Astrocyte (in vitro differentiated cells and primary cell): ENCODE measurements around the gene BMPER. TPM values are rescaled to one million over a fixed set of nuclear protein-coding genes. Genes with fewer than 3 reads are reported as not detected.

Source experiments
- DNase-seq: peaks from one replicate; pipeline ENCODE4 v3.0.0-alpha.2; 2010; ENCODE audit warnings: low read depth
- FAIRE-seq: peaks from 2 replicates; lab custom pipeline; 2011; peaks lifted over from hg19 to GRCh38; lab: Jason Lieb, UNC
- H2AFZ ChIP-seq: 2 replicates; pipeline ENCODE4 v1.6.0; 2012; ENCODE audit warnings: low read depth, low read length, inconsistent platforms
- H3K27ac ChIP-seq: 2 replicates; pipeline ENCODE4 v1.5.1; 2011; ENCODE audit warnings: low read depth, low read length, inconsistent platforms
- H3K27me3 ChIP-seq: 2 replicates; pipeline ENCODE4 v1.6.0; 2011; ENCODE audit warnings: low read length, inconsistent platforms; ENCODE audit not compliant: insufficient read depth
- H3K36me3 ChIP-seq: 2 replicates; pipeline ENCODE4 v1.5.1; 2011; ENCODE audit warnings: low read length, inconsistent platforms; ENCODE audit not compliant: insufficient read depth
- H3K4me1 ChIP-seq: 2 replicates; pipeline ENCODE4 v1.5.1; 2011; ENCODE audit warnings: low read length, inconsistent platforms; ENCODE audit not compliant: insufficient read depth
- H3K4me2 ChIP-seq: 2 replicates; pipeline ENCODE4 v1.6.0; 2012; ENCODE audit warnings: low read length, inconsistent platforms
- H3K4me3 ChIP-seq: 2 replicates; pipeline ENCODE4 v1.5.1; 2011; ENCODE audit warnings: low read depth, mild to moderate bottlenecking, low read length, inconsistent platforms; ENCODE audit not compliant: insufficient read depth
- H3K79me2 ChIP-seq: 2 replicates; pipeline ENCODE4 v1.6.0; 2012; ENCODE audit warnings: mild to moderate bottlenecking, low read length, inconsistent platforms; ENCODE audit not compliant: insufficient read depth
- H3K9ac ChIP-seq: 2 replicates; pipeline ENCODE4 v1.6.0; 2012; ENCODE audit warnings: mild to moderate bottlenecking, low read length, inconsistent platforms
- H3K9me3 ChIP-seq: 2 replicates; pipeline ENCODE4 v1.5.1; 2012; ENCODE audit warnings: low read depth, mild to moderate bottlenecking, low read length, inconsistent platforms; ENCODE audit not compliant: insufficient read depth
- H4K20me1 ChIP-seq: 2 replicates; pipeline ENCODE4 v1.6.0; 2012; ENCODE audit warnings: low read length, inconsistent platforms; ENCODE audit not compliant: insufficient read depth
- H3K27ac Mint-ChIP-seq: one replicate; pipeline ENCODE4 v1.8.0; 2021; ENCODE audit warnings: mild to moderate bottlenecking, mixed read lengths; ENCODE audit not compliant: unreplicated experiment
- H3K27me3 Mint-ChIP-seq: one replicate; pipeline ENCODE4 v1.8.0; 2021; ENCODE audit warnings: low read depth, mixed read lengths; ENCODE audit not compliant: unreplicated experiment
- H3K36me3 Mint-ChIP-seq: one replicate; pipeline ENCODE4 v1.8.0; 2021; ENCODE audit warnings: low read depth, mixed read lengths; ENCODE audit not compliant: unreplicated experiment
- H3K4me1 Mint-ChIP-seq: one replicate; pipeline ENCODE4 v1.8.0; 2021; ENCODE audit warnings: low read depth, mixed read lengths; ENCODE audit not compliant: unreplicated experiment
- H3K4me3 Mint-ChIP-seq: one replicate; pipeline ENCODE4 v1.8.0; 2021; ENCODE audit warnings: mild to moderate bottlenecking, moderate library complexity, mixed read lengths; ENCODE audit not compliant: unreplicated experiment
- H3K9me3 Mint-ChIP-seq: one replicate; pipeline ENCODE4 v1.8.0; 2021; ENCODE audit warnings: mild to moderate bottlenecking, mixed read lengths; ENCODE audit not compliant: unreplicated experiment
- EZH2 ChIP-seq: IDR thresholded peaks from 2 replicates; pipeline ENCODE4 v1.6.1; 2012; ENCODE audit warnings: mild to moderate bottlenecking, low read length, inconsistent platforms; ENCODE audit not compliant: insufficient read depth
- total RNA-seq: library from RNA; stranded (reverse); gene quantifications from 2 replicates; pipeline ENCODE4 v1.2.1, GENCODE V29; 2021
- TF ChIP-seq, protein P1 (sequence below): IDR thresholded peaks from 2 replicates; pipeline ENCODE4 v1.5.1; 2011; ENCODE audit warnings: low read depth, mild to moderate bottlenecking, inconsistent platforms, low read length, moderate library complexity; ENCODE audit not compliant: insufficient read depth

The BMPER gene
- total RNA-seq, 1 donor from 2014 or later, result 4.4 TPM

DNA sequence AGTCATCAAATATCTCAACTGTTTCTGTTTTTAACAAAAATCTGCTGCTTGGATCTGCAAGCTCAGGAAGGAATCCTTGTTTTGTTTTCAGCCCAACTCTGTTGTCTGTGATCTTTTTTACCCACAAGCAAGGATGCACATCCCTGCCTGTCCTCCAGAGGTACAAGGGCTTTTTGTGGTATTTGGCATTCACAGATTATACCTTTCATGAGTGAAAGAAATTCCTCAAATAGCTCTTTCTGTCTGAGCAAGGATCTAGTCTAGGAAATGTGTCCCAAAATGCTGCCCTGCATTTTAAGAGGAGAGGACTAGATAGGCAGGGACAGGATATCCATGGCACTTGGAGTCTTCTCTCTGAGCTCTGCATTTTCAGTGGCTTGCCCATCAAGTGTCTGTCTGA is 151.8 kb downstream of the BMPER start:
- Mint-ChIP-seq H3K9me3 (no peaks in the 10 kb centered on the region), H3K27ac (no peak overlapping the region), H3K4me1 (peaks cover 9% of the 10 kb centered on the region), H3K27me3 (no peaks in the 10 kb centered on the region), H3K36me3 (no peaks in the 10 kb centered on the region), H3K4me3 (no peak overlapping the region)
- H3K9me3 ChIP-seq, result no peaks in the 10 kb centered on the region
- H4K20me1 ChIP-seq, result no peaks in the 10 kb centered on the region
- H3K27me3 ChIP-seq, result no peaks in the 10 kb centered on the region
- H3K9ac ChIP-seq, result no peak overlapping the region
- no peak overlapping the region for H3K4me2 ChIP-seq
- H3K79me2 ChIP-seq, result no peaks in the 10 kb centered on the region
- TF ChIP-seq EZH2, result no peak
- TF ChIP-seq, protein P1, sequence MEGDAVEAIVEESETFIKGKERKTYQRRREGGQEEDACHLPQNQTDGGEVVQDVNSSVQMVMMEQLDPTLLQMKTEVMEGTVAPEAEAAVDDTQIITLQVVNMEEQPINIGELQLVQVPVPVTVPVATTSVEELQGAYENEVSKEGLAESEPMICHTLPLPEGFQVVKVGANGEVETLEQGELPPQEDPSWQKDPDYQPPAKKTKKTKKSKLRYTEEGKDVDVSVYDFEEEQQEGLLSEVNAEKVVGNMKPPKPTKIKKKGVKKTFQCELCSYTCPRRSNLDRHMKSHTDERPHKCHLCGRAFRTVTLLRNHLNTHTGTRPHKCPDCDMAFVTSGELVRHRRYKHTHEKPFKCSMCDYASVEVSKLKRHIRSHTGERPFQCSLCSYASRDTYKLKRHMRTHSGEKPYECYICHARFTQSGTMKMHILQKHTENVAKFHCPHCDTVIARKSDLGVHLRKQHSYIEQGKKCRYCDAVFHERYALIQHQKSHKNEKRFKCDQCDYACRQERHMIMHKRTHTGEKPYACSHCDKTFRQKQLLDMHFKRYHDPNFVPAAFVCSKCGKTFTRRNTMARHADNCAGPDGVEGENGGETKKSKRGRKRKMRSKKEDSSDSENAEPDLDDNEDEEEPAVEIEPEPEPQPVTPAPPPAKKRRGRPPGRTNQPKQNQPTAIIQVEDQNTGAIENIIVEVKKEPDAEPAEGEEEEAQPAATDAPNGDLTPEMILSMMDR, result no peak
- H3K4me1 ChIP-seq, result peaks cover 6% of the 10 kb centered on the region
- H3K4me3 ChIP-seq, result no peak overlapping the region
- H3K36me3 ChIP-seq, result no peaks in the 10 kb centered on the region
- H2AFZ ChIP-seq, result no peak overlapping the region
- DNase-seq, result no peak
- FAIRE-seq, result no peak
- no peak overlapping the region for H3K27ac ChIP-seq

DNA sequence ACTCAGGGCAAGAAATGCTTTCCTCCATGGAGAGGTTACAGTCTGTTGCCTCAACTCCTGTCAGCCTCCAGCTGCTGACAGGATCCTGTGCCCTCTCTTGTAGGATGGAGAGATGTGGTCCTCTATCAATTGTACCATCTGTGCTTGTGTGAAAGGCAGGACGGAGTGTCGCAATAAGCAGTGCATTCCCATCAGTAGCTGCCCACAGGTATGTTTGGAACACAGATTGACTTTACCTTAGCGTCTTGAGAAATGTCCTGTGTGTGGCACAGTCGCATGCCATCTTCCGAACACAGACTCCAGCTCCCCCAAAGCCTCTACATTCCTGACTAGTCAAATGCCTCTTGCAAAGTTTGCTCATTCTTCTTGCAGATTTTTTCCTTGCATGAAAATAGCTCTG is 152.6 kb downstream of the BMPER start:
- no peak overlapping the region for H3K4me2 ChIP-seq
- Mint-ChIP-seq H3K4me3 (no peak overlapping the region), H3K36me3 (no peaks in the 10 kb centered on the region), H3K4me1 (peaks cover 9% of the 10 kb centered on the region), H3K27ac (no peak overlapping the region), H3K9me3 (no peaks in the 10 kb centered on the region), H3K27me3 (no peaks in the 10 kb centered on the region)
- H2AFZ ChIP-seq, result no peak overlapping the region
- H4K20me1 ChIP-seq, result no peaks in the 10 kb centered on the region
- H3K36me3 ChIP-seq, result no peaks in the 10 kb centered on the region
- TF ChIP-seq EZH2, result no peak
- TF ChIP-seq, protein P1, result no peak
- peaks cover 6% of the 10 kb centered on the region for H3K4me1 ChIP-seq
- DNase-seq (no peak), FAIRE-seq (no peak)
- H3K27me3 ChIP-seq, result no peaks in the 10 kb centered on the region
- no peaks in the 10 kb centered on the region for H3K9me3 ChIP-seq
- H3K27ac ChIP-seq, result no peak overlapping the region
- no peak overlapping the region for H3K4me3 ChIP-seq
- no peak overlapping the region for H3K9ac ChIP-seq
- no peaks in the 10 kb centered on the region for H3K79me2 ChIP-seq

DNA sequence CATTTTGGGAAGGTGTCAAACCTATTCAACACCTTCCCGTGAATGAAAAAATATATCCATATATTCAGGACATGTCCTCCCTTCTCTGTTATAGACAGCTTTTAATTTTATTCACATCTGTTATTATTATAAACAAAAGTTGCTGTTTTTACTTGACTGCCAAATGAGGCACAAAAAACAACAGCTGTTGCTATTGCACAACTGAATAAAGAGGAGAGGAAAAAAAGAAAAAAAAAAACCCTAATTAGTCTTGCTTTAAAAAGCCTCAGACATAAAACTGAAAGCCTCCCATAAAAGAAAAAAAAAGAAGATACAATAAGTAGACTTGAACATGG is 153.4 kb downstream of the BMPER start:
- Histone ChIP-seq H3K4me1 (peaks cover 6% of the 10 kb centered on the region), H4K20me1 (no peaks in the 10 kb centered on the region), H3K79me2 (no peaks in the 10 kb centered on the region), H2AFZ (no peak overlapping the region), H3K4me3 (no peak overlapping the region), H3K4me2 (no peak overlapping the region), H3K9ac (no peak overlapping the region), H3K27me3 (no peaks in the 10 kb centered on the region), H3K27ac (no peak overlapping the region), H3K9me3 (no peaks in the 10 kb centered on the region), H3K36me3 (no peaks in the 10 kb centered on the region)
- no peak for TF ChIP-seq EZH2
- TF ChIP-seq, protein P1, result no peak
- no peak overlapping the region for H3K27ac Mint-ChIP-seq
- DNase-seq (no peak), FAIRE-seq (no peak)
- no peaks in the 10 kb centered on the region for H3K9me3 Mint-ChIP-seq
- H3K4me1 Mint-ChIP-seq, result peaks cover 9% of the 10 kb centered on the region
- H3K36me3 Mint-ChIP-seq, result no peaks in the 10 kb centered on the region
- H3K27me3 Mint-ChIP-seq, result no peaks in the 10 kb centered on the region
- H3K4me3 Mint-ChIP-seq, result no peak overlapping the region
